8988T (cell line): ENCODE data around the gene TULP3.
A peak's percentile ranks its signal among the peaks of the same experiment; 100 is the strongest.
"Not testable (repeated sequence)": the region's sequence is repeated elsewhere in the genome, so short reads cannot be mapped to it uniquely, and the experiment has no call there.

Source experiments
- DNase-seq: peaks from one replicate; pipeline ENCODE4 v3.0.0; 2011

The TULP3 gene, protein sequence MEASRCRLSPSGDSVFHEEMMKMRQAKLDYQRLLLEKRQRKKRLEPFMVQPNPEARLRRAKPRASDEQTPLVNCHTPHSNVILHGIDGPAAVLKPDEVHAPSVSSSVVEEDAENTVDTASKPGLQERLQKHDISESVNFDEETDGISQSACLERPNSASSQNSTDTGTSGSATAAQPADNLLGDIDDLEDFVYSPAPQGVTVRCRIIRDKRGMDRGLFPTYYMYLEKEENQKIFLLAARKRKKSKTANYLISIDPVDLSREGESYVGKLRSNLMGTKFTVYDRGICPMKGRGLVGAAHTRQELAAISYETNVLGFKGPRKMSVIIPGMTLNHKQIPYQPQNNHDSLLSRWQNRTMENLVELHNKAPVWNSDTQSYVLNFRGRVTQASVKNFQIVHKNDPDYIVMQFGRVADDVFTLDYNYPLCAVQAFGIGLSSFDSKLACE

GRCh38 chr12:2890388-2891239 is at the start of gene TULP3:
TULP3 (plus strand) TSS chr12:2890891; CDS start chr12:2890948, 57 bp downstream.
- peak; percentile 54 for DNase-seq

DNA sequence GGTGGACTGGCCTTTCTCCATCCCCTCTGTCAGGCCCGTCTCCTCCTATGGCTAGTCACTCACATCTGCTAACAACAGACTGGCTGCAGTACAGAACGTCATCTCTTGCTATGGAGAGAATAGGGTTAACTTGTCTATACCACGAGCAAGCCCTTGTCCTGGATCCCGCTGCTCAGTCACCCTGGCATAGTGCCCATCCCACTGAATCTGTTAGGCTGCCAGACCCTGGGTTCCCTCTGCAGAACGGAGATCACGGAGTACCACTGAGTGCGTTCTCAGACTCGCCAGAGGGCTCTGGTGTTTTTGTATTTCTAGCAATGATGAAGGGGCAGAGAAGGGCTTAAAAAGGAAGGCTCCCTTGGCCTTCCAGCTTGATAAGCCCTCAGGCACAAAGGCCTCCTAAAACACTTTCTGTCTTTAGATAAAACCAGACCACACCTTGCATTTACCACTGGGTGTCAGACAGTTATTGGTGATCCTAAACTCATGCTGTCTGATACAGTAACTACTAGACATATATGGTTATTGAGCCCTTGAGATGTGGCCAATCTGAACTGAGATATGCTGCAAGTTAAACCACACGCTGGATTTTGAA is 49.5 kb upstream of the TULP3 start:
- DNase-seq, result no peak

DNA sequence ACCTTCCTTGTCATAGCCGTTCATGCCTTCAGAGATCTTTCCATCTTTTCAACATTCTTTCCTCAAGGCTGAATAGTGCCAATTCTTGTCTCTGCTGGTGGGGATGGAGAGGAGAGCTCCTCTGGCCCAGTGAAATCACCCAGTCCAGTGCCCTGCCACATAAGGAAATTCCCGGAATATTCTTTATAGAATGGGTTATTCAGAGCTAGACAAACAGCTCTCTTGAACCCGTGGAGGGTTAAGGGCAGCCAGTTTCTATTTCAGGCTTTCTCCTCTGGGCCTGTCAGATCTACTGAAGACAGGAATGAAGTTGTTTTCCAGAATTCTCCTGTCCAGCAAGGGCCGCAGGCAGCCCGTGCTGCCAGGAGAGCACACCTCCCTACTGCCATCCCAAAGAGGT is 47.7 kb upstream of the TULP3 start:
- DNase-seq, result no peak

DNA sequence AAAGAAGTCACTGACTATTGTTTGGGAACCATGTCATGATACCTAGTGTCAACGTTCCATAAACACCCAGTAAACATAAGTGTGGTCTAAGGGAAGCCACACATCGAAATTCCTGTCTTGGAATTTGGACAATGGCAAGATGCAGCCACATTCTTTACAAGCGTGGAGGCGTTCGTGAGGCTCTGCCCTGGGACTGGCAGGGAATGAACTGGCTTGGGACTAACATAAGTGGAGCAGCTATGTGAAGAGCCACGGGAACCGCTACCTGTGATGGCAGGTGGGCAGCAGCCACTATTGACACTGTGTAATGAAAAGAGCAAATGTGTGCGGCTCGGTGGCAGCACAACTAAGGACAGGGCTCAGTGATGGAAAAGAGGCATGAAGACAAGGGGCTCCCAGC is 45.9 kb upstream of the TULP3 start:
- DNase-seq, result no peak

- no peak for DNase-seq
Observed at GRCh38 chr12:2845280-2845679, 45.4 kb upstream of the TULP3 start.

DNA sequence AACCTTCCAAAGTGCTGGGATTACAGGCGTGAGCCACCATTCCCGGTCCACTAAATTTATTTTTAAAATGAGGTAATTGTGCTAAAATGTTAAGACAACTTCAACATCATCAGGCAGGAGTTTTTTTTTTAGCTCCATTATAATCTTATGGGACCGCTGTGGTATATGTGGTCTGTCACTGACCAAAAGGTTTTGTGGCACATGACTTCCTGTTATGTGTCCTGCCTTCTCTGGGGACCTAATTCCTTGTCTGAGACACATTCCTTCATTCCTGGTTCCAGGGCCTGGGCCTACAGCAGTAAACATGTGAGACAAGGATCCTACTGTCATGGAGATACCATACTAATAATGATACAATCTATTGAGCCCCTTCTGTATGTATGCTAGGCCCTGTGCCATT is 38.8 kb upstream of the TULP3 start:
- no peak for DNase-seq

DNA sequence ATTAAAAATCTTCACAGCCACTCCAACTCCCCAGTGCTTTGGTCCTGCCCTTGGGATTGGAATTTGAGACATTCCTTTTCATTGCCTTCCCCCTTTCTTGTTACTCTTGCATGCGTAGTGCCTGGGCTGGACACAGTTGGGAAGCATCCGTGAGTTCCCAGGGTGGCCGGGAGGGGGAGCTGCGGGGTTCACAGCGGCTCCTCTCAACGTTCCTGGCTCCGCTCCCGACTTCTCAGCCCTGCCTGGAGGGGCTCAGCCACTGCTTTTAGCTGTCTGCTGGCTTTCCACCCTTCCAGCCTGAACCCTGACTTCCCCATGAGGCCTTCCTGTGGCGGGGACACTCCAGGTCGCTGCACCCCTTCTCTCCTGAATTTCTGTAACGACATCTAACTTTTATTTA is 37.1 kb upstream of the TULP3 start:
- peak; percentile 86 for DNase-seq

DNA sequence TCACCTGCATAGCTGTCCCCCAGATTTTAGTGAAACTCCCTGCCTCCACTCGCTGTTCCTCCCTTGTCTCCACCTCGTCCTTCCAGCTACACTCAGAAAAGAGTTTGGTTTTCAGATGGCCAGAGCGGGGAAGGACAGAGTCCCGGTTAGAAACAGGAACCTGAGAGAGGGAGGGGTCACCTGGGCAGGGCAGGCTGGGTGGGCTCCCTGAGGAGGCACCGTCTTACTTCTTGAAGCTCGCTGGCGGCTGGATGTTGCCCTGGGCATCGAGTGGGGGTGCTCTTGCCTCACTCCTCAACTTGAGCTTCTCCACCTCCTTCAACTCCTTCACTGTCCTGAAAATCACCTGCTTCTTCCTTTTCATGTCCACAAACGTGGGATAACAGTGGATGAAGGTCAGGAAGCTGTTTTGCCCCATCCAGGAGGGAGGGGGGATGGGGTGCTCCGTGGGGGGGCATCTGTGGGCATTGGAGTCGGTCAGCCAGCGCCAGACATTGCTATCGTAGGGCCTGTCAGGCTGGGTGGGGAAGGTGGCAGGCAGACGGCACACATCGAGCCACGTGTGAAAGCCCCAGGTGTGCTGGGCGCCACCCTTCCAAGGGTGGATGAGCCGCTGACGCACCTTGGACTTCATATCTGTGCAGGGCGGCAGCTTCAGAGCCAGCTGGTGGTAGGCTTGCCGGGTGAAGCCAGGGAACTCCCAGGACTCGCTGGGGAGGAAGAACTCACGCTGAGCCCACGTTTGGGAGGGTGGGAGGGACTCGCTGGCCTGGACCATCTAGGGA is 35.8 kb upstream of the TULP3 start:
- no peak for DNase-seq

DNA sequence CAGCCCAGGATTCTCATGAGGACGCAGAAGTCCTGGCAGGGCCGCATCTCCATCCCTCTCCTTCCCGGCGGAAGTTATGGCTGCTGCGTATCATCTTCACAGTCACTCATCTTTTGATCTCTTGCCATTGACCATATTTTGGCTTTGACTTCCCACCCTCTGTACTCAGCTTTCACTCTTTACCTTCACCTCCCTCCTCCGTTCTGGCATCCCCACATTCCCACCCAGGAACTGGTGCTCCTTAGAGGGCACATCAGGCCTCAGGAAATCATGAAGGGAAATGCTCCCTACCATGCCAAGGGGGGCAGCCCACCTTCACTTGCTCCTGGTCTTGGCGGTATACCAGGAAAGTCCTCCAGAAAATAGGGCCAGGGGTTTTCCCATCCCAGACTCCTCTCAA is 35.1 kb upstream of the TULP3 start:
- DNase-seq, result no peak

DNA sequence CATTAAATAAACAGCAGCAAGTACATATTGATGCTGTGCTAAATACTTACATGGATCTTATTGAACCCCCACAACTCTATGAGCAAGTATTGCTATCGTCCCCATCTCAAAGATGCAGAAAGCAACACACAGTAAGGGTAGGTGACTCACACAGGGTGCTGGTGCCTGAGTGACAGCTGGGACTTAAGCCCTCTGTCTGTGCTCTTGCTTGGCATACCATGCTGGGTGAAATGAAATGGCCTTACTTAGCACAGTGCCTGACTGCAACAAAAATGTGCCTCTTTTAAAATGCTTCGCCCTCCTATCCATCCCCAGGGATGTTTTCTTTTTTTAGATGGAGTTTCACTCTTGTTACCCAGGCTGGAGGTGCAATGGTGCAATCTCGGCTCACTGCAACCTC is 34.6 kb upstream of the TULP3 start:
- DNase-seq, result no peak

DNA sequence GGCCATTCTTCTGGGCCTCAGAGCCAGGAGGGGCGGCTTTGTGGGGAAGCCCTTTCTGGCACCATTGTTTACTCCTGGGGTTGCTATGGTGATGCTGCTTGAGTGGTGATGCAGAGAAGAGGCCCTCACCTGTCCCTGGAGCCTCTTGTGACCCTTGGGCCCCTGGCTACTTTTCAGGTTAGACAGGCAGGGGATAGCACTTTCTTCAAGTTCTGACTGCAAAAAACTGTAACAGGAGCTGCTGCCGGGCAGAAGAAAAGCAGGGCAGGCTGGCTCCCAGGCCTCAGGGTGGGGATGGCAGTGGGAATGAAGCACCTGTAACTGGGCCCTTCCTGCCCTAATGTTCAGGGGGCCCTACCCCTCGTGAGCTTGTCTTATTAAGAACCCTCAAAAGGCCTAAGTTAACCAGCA is 33.7 kb upstream of the TULP3 start, which contains the start of gene TEX52:
Gene TEX52 (minus strand): TSS at position 19 of the 411 bp plus-strand sequence. CDS start 13 bp downstream, at position 6.
- DNase-seq, result no peak

DNA sequence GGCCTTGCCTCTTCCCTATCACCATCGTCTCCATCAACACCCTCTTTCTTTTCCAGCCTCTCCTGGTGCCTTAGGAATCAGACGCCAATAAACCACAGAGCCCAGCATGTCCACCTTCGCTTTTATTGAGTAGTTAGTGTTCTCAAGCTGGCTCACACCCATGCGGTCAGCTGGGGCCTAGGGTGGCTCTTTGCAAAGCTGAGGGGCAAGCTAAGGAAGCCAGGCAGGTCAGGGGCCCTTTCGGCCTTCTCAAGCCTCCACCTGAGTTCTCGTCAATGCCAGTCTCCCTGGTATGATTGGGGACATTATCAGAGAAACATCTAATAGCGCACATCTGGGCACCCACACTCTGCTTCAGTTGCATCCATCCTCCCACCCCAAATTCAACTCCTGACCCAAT is 33.1 kb upstream of the TULP3 start:
- no peak for DNase-seq

- no peak for DNase-seq
Observed at GRCh38 chr12:2858334-2858733, 32.4 kb upstream of the TULP3 start.

DNA sequence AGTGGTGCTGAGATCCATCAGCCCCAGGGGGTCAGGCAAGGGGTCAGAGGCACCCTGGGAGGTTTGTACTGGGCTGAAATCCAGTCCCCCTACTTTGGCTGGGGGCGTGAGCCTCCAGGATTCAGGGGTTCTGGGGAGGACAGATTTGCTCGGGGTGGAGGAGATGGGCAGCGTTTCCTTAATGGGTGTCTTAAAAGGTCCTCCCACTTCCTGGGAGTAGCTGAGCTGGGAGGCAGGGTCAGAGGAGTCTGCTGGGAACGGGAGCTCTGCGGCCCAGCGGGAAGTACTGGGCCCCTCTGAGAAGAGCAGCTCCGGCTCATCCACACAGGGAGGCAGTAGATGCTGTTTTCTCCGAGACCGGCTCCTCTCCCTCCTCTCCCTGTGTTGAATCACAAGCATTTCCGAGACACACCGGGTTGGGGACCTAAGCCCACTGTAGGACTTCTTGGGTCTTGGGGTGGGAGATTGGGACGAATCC is 31.7 kb upstream of the TULP3 start:
- DNase-seq, result no peak

- no peak for DNase-seq
Observed at GRCh38 chr12:2860170-2860569, 30.5 kb upstream of the TULP3 start.

- DNase-seq, result no peak
Observed at GRCh38 chr12:2862876-2863275, 27.8 kb upstream of the TULP3 start.

DNA sequence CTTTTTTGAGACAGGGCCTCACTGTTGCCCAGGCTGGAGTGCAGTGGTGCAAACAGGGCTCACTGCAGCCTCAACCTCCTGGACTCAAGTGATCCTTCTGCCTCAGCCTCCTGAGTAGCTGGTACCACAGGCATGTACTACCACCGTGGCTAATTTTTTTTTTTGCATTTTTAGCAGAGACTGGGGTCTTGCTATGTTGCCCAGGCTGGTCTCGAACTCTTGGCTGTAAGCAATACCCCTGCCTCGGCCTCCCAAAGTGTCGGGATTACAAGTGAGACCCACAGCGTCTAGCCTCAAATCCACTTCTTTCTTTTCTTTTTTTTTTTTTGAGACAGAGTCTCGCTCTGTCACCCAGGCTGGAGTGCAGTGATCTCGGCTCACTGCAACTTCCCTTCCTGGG is 27.3 kb upstream of the TULP3 start:
- not testable (repeated sequence) for DNase-seq

GRCh38 chr12:2864198-2864597 is 26.5 kb upstream of the TULP3 start:
- no peak for DNase-seq

DNA sequence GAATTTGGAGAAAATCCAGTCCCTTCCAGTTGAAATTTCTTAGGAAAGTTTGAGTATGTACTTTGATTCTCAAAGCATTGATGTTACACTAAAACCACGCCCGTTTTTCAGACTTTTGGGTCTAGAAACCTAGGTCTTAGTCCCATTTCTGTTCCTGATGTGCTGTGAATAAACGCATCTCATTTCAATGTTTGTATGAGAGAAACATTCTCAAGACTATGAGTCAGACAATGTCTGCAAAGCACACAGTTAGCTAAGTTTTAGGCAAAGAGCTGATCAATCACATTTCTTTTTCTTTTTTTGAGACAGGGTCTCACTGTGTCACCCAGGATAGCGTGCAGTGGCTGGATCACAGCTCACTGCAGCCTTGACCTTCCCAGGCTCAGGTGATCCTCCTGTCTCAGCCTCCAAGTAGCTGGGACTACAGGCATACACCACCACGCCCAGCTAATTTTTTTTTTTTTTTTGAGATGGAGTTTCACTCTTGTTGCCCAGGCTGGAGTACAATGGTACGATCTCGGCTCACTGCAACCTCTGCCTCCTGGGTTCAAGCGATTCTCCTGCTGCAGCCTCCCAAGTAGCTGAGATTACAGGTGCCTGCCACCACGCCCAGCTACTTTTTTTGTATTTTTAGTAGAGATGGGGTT is 21.6 kb upstream of the TULP3 start:
- not testable (repeated sequence) for DNase-seq

GRCh38 chr12:2876431-2877046 is 14.2 kb upstream of the TULP3 start:
- DNase-seq, result no peak
